GM10266 (cell line): ENCODE measurements around the gene ACY1.

ENCODE experiments used
- DNase-seq: peaks from one replicate; pipeline ENCODE4 v3.0.0; 2012; ENCODE audit errors: extremely low spot score
- TF ChIP-seq, protein P1 (sequence below): IDR thresholded peaks from 2 replicates; pipeline ENCODE4 v1.5.1; 2012; ENCODE audit warnings: mild to moderate bottlenecking, low read depth; ENCODE audit not compliant: control insufficient read depth, insufficient read depth; ENCODE audit errors: missing control alignments

Gene ACY1

DNA sequence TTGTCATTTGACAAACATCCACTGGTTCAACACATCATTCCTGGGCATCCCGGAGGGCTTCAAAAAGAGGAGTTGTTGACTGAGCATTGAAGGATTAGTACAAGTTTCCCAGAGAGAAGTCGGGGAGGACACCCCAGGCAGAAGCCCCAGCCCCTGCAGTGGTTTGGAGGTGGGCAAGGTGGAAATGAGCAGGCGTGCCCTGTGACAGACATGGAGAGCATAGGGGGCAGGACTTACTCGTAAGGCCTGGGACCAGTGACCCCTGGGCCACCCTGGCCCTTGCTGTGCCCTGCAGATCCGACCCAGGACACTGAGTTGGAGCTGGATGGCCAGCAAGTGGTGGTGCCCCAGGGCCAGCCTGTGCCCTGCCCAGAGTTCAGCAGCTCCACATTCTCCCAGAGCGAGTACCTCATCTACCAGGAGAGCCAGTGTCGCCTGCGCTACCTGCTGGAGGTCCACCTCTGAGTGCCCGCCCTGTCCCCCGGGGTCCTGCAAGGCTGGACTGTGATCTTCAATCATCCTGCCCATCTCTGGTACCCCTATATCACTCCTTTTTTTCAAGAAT lies 35.2 kb upstream of the ACY1 start:
- DNase-seq, result no peak
- TF ChIP-seq, protein P1, sequence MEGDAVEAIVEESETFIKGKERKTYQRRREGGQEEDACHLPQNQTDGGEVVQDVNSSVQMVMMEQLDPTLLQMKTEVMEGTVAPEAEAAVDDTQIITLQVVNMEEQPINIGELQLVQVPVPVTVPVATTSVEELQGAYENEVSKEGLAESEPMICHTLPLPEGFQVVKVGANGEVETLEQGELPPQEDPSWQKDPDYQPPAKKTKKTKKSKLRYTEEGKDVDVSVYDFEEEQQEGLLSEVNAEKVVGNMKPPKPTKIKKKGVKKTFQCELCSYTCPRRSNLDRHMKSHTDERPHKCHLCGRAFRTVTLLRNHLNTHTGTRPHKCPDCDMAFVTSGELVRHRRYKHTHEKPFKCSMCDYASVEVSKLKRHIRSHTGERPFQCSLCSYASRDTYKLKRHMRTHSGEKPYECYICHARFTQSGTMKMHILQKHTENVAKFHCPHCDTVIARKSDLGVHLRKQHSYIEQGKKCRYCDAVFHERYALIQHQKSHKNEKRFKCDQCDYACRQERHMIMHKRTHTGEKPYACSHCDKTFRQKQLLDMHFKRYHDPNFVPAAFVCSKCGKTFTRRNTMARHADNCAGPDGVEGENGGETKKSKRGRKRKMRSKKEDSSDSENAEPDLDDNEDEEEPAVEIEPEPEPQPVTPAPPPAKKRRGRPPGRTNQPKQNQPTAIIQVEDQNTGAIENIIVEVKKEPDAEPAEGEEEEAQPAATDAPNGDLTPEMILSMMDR, result no peak

DNA sequence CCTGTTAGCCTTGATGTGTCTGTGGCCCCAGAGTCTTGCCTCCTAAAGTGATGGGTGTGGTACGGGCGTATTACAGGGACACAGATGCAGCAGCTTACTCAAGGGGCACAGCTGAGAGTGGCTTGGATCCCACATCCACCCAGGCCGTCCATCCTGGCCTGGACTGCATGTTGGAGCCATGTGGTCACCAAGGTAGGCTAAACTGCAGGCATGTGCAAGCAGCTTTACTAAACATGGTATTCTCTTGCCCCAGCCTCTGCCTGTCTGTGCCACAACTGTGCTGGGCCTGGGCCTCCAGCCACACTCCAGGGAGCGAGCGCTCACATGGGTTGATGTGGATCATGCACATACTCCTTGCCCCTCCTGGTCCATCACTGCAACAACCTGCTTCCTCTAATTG lies 34.2 kb upstream of the ACY1 start:
- DNase-seq, result no peak
- TF ChIP-seq, protein P1, result no peak

GRCh38 chr3:51950899-51951298 lies 32.4 kb upstream of the ACY1 start:
- DNase-seq, result no peak
- TF ChIP-seq, protein P1, result no peak

DNA sequence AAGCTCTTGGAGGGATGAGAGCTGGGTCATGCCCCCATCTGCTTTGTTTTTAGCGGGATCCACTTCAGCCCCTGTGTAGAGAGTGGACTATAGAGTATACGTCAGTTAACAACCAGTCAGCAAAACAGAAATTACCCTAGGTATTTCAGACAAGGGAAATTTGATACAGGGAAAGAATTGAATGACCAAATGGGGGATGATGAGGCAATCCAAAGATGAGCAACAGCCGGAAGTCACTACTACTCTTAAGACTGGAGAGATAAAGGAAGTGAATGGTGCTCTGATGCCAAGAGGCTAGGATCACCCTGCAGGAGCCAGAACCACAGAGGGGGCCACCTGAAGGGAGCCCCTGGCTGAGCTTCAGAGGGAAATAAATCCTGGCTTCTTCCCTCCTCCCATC lies 29.9 kb upstream of the ACY1 start:
- no peak for DNase-seq
- TF ChIP-seq, protein P1, result no peak

DNA sequence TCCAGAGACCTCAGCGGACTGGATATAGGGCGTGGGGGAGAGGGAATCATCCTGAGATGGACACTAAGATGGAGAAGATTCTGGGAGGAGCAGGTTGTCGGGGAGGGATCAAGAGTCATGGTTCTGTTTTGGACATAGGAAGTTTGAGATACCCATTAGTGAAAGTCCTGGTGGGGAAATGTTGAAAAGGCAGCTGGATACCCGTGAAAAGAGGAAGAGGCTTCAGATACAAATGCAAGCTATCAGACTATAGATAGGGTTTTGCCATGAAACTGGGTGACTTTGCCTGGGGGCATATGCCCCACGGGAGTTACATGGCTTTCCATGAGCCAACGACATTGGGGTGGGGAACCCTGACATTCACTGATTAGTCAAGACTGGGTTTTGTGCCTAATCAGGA lies 29.2 kb upstream of the ACY1 start:
- DNase-seq, result no peak
- TF ChIP-seq, protein P1, result no peak

DNA sequence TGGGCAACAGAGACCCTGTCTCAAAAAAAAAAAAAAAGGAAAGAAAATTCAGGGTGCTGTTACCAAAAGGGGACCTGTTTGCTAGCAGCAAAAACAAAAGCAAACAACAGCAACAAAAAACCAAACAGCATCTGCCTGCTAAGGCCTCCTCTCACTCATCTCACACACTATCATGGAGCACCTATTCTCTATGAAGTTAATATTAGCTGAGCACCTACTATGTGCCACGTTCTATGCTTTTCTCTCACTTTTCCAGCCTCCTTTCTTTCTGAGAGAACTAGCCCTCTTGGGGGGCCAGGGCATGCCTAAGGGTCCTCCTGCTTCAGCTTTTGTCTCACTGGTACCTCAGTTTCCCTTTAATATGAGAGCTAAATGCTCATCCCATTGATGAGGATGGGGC lies 28.6 kb upstream of the ACY1 start:
- TF ChIP-seq, protein P1, result no peak
- no peak for DNase-seq

- TF ChIP-seq, protein P1, result no peak
- no peak for DNase-seq
Observed at GRCh38 chr3:51955175-51955892, 28.0 kb upstream of the ACY1 start, which contains the start of gene GPR62. Gene GPR62 (plus strand): TSS chr3:51955381. CDS start chr3:51955653, 272 bp downstream.
